ENCODE measurements around the gene CPSF4.
A peak's percentile ranks its signal among the peaks of the same experiment; 100 is the strongest.
"Not testable (repeated sequence)": the region's sequence is repeated elsewhere in the genome, so short reads cannot be mapped to it uniquely, and the experiment has no call there.

CPSF4 gene

DNA sequence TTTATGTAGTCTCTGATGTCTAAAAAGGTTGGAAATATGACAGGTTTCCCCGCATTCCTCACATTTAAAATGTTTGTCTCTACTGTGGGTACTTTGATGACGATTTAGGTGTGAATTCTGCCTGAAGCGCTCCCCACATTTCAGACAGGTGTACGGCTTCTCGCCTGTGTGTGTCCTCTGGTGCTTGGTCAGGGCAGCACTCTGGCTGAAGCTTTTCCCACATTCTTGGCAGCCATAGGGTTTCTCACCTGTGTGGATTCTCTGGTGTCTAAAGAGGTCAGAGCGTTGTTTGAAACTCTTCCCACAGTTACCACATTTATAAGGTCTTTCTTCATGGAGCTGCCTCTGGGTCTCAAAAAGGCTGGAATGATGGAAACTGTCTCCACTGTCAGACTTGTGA lies 55.1 kb downstream of the CPSF4 start:
- no peak for DNase-seq (ENCODE audit: low spot score)

DNA sequence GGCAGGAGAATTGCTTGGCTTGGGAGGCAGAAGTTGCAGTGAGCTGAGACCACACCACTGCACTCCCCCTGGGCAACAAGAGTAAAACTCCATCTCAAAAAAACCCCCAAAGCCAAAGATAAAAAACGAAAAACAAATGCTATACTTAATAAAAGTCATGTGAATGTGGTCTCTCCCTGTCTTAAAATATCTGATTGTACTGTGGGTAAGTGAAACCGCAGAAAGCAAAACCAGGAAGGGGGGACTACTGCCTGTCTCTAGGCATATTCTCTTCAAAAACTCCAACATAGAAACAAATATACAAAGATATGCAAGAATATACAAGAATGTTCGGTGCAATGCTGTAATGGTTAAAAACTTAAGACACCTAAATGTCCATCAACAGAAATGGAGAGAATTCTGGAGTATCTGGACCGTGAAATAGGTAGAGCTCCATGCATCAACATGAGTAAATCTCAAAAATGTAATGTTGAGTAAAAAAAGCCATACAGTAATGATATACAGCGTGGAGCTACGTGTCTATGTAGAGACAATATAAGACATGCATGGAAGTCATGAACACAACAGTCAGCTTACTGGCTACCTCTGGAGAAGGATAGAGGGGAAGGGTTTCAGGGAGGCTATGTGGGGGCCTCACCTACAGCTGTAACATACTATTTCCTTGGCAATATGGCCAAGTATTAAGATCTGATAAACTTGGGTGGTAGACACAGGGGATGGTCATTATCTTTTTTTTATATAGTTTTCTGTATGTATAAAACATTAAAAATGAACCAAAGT lies 59.2 kb downstream of the CPSF4 start:
- no peak for DNase-seq (ENCODE audit: low spot score)

DNA sequence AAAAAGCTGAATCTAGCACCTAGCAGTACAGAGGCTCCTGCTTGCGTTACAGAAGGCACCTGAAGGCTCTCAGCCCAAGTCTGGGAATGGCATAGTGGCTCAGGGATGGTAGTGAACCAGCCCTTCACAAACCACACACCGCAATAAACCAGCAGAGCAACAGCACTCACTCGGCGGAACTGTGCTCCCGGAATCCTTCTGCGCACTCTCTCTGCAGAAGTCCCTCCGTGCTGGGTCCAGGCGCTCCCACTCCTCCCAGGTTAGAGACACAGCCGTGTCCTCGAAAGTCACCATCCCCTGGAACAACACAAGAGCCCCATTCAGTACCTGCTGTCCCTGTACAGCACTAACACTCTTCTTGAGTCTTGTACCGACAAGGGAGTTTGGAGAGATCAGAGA lies 59.8 kb downstream of the CPSF4 start:
- DNase-seq (ENCODE audit: low spot score), result no peak

DNA sequence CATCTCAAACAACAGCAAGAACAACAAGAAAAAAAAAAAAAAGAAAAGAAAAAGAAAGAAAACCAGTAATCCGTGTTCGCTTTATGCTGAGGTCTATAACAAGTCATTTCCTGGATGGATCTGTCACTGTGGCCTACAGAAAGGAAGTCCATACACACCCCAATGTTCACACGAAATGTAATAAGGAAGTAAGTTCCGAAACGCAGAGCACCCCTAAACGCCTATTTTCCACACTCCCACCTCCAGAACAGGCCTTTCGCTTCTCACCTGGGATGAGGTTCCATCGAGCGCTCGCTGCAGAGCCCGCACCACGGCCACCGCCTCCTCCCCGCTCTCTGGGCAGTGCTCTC lies 60.6 kb downstream of the CPSF4 start:
- no peak for DNase-seq (ENCODE audit: low spot score)

- peak; percentile 94 for DNase-seq (ENCODE audit: low spot score)
Observed at GRCh38 chr7:99499721-99500636, 61.2 kb downstream of the CPSF4 start, which contains the start of gene ZNF394. ZNF394 (minus strand) TSS chr7:99500281; CDS start chr7:99500093, 188 bp downstream.

GRCh38 chr7:99500637-99501009 lies 61.9 kb downstream of the CPSF4 start:
- no peak for DNase-seq (ENCODE audit: low spot score)

DNA sequence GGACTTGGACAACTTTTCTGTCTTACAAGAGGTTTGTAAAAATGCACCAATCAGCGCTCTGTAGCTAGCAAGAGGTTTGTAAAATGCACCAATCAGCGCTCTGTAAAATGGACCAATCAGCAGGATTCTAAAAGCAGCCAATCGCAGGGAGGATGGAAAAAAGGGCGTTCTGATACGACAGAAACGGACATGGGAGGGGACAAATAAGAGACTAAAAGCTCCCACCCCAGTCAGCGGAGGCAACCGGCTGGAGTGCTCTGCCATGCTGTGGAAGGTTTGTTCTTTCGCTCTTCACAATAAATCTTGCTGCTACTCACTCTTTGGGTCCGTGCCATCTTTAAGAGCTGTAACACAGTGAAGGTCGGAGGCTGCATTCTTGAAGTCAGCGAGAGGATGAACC lies 62.5 kb downstream of the CPSF4 start:
- not testable (repeated sequence) for DNase-seq (ENCODE audit: low spot score)

- no peak for DNase-seq (ENCODE audit: low spot score)
Observed at GRCh38 chr7:99504281-99504602, 65.5 kb downstream of the CPSF4 start.

DNA sequence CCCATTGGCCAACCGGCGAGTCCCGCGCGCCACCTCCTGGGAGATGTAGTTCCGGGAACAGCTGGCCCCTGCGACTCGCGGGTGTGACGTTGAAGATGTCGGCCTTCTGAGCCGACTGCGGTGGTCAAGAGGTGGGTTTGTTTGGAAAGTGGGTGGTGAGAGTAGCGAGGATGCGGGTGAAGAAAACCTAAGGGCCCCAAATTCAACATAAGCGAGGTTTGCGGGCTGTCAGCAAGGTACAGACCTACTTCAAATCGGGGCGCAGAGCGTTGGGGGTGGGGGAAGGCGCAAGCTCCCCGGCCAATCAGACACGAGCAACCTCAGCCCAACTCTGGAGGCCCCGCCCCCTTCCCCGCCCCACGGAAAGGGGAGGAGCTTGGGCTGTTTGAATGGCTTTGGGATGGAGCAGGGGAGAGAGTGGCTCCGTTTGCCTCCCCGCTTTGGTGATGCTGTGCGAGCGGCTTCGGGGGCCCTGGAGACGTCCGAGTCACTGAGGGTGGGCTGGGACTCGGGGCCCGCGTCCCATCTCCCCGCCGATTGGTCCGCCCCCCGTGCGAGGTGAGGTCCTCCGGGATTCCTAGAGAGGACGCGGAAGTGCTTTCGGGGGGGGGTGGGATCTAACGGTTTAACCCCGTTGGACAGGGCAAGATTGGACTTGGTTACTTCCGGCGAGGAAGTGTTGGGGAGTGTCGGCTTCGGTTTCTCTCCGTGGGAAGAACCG lies 66.0 kb downstream of the CPSF4 start, which contains the start of gene ZKSCAN5:
Gene ZKSCAN5 (plus strand): TSS at position 60 of the 721 bp plus-strand sequence. CDS start 1,383 bp downstream, outside the sequence.
- DNase-seq (ENCODE audit: low spot score), result peak; percentile 98

- no peak for DNase-seq (ENCODE audit: low spot score)
Observed at GRCh38 chr7:99505324-99505662, 66.5 kb downstream of the CPSF4 start.
